22Rv1 (cell line): ENCODE measurements around the gene TARP.

Experiments
- ZFX ChIP-seq: fragments of 450-650 bp; IDR thresholded peaks from 2 replicates; pipeline ENCODE4 v1.6.1; 2017; ENCODE audit warnings: antibody characterized with exemption, borderline replicate concordance
- TF ChIP-seq, protein P1 (sequence below): fragments of 450-650 bp; IDR thresholded peaks from 2 replicates; pipeline ENCODE4 v1.5.1; 2017; ENCODE audit warnings: mild to moderate bottlenecking

GRCh38 chr7:38283107-38283506 is 9.7 kb upstream of the TARP start:
- TF ChIP-seq, protein P1, sequence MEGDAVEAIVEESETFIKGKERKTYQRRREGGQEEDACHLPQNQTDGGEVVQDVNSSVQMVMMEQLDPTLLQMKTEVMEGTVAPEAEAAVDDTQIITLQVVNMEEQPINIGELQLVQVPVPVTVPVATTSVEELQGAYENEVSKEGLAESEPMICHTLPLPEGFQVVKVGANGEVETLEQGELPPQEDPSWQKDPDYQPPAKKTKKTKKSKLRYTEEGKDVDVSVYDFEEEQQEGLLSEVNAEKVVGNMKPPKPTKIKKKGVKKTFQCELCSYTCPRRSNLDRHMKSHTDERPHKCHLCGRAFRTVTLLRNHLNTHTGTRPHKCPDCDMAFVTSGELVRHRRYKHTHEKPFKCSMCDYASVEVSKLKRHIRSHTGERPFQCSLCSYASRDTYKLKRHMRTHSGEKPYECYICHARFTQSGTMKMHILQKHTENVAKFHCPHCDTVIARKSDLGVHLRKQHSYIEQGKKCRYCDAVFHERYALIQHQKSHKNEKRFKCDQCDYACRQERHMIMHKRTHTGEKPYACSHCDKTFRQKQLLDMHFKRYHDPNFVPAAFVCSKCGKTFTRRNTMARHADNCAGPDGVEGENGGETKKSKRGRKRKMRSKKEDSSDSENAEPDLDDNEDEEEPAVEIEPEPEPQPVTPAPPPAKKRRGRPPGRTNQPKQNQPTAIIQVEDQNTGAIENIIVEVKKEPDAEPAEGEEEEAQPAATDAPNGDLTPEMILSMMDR, result no peak
- no peak for TF ChIP-seq ZFX
